PC-9 (cell line): ENCODE data around the gene FURIN. TPM values are rescaled to one million over a fixed set of nuclear protein-coding genes. Genes with fewer than 3 reads are reported as not detected.
"Not testable (repeated sequence)": the region's sequence is repeated elsewhere in the genome, so short reads cannot be mapped to it uniquely, and the experiment has no call there.

ENCODE experiments used
- BruUV-seq: library from RNA; stranded (reverse); fragments of 400-500 nt; replicated peaks from 2 replicates; lab custom pipeline; 2021; lab: Mats Ljungman, UMichigan
- CTCF ChIA-PET: fragments of 300-600 bp; sonication (Branson Sonifier 250); formaldehyde crosslinking; loops from one replicate; lab custom pipeline; 2022; ENCODE audit warnings: antibody characterized with exemption; lab: Charles Lee
- POLR2A ChIA-PET: fragments of 300-600 bp; sonication (Branson Sonifier 250); formaldehyde crosslinking; loops from one replicate; lab custom pipeline; 2022; ENCODE audit warnings: antibody characterized with exemption; ENCODE audit not compliant: unreplicated experiment; lab: Charles Lee
- DNase-seq, 2 experiments: peaks; one replicate each; pipeline versions ENCODE4 v3.0.0 to v3.0.0-alpha.2; 2015 to 2022; ENCODE audit warnings: mixed read lengths in 1 of 2
- H2AFZ ChIP-seq: fragments of 200-600 bp; sonication (generic); 2 replicates; pipeline ENCODE4 v1.8.1; 2017; ENCODE audit warnings: antibody characterized with exemption
- H3F3A ChIP-seq: fragments of 200-600 bp; sonication (generic); 2 replicates; pipeline ENCODE4 v1.8.1; 2017; ENCODE audit warnings: antibody characterized with exemption, mild to moderate bottlenecking, low read depth; ENCODE audit not compliant: insufficient read depth
- H3K27ac ChIP-seq: fragments of 200-600 bp; sonication (generic); 2 replicates; pipeline ENCODE4 v1.6.1; 2016; ENCODE audit warnings: mixed run types
- H3K27me3 ChIP-seq: fragments of 200-600 bp; sonication (generic); 2 replicates; pipeline ENCODE4 v1.6.1; 2016; ENCODE audit warnings: low read depth, mixed run types; ENCODE audit not compliant: insufficient read depth
- H3K36me3 ChIP-seq: fragments of 200-600 bp; sonication (generic); 2 replicates; pipeline ENCODE4 v1.6.1; 2016; ENCODE audit warnings: low read depth, mixed run types
- H3K4me1 ChIP-seq: fragments of 200-600 bp; sonication (generic); replicated peaks from 2 replicates; pipeline ENCODE4 v1.6.1; 2016; ENCODE audit warnings: mixed run types; ENCODE audit not compliant: insufficient read depth
- H3K4me2 ChIP-seq: fragments of 200-600 bp; sonication (generic); 2 replicates; pipeline ENCODE4 v1.6.1; 2017; ENCODE audit warnings: mixed run types
- H3K4me3 ChIP-seq: fragments of 200-600 bp; sonication (generic); 2 replicates; pipeline ENCODE4 v1.6.1; 2016; ENCODE audit warnings: mixed run types
- H3K79me2 ChIP-seq: fragments of 200-600 bp; sonication (generic); 2 replicates; pipeline ENCODE4 v1.6.1; 2017; ENCODE audit warnings: low read depth, mixed run types
- H3K9me2 ChIP-seq: fragments of 200-600 bp; sonication (generic); 2 replicates; pipeline ENCODE4 v1.8.1; 2017; ENCODE audit warnings: mild to moderate bottlenecking; ENCODE audit not compliant: insufficient read depth
- H3K9me3 ChIP-seq: fragments of 200-600 bp; sonication (generic); 2 replicates; pipeline ENCODE4 v1.8.1; 2016; ENCODE audit warnings: low read depth; ENCODE audit not compliant: insufficient read depth
- H4K20me1 ChIP-seq: fragments of 200-600 bp; sonication (generic); 2 replicates; pipeline ENCODE4 v1.8.1; 2017; ENCODE audit not compliant: insufficient read depth
- CTCF ChIP-seq: fragments of 200-600 bp; sonication (generic); conservative IDR thresholded peaks from 2 replicates; pipeline ENCODE4 v1.6.1; 2017; ENCODE audit warnings: mixed run types, antibody characterized with exemption, mild to moderate bottlenecking, moderate library complexity
- EZH2 ChIP-seq: fragments of 200-600 bp; sonication (generic); IDR thresholded peaks from 2 replicates; pipeline ENCODE4 v1.8.0; 2017; ENCODE audit warnings: antibody characterized with exemption, low read depth
- intact Hi-C: fragments of 100-400 bp; cut with micrococcal nuclease; formaldehyde crosslinking; loops from one replicate; pipeline ENCODE4 v1.10.0; 2022; ENCODE audit not compliant: unreplicated experiment
- total RNA-seq: library from RNA; stranded (reverse); gene quantifications from 2 replicates; pipeline ENCODE4 v1.2.3, GENCODE V29; 2021

The FURIN gene
- total RNA-seq, 1 experiment from 2014 or later = 50.4 TPM

- Histone ChIP-seq H3K9me2 (no peaks in the 10 kb centered on the region), H3K9me3 (no peaks in the 10 kb centered on the region), H3K27ac (no peak overlapping the region), H3K4me1 (no peaks in the 10 kb centered on the region), H2AFZ (no peak overlapping the region), H3F3A (no peaks in the 10 kb centered on the region), H3K4me3 (no peak overlapping the region), H3K4me2 (no peak overlapping the region), H4K20me1 (no peaks in the 10 kb centered on the region), H3K36me3 (no peaks in the 10 kb centered on the region), H3K79me2 (no peaks in the 10 kb centered on the region), H3K27me3 (no peaks in the 10 kb centered on the region)
- ChIA-PET CTCF (interaction anchor here (0.6 to 0.7 kb wide), 2 partner anchors 9 to 11 kb away, joined by 3 to 7 read pairs; no protein-coding TSS in a partner anchor), POLR2A (no interaction called here)
- BruUV-seq = no TSS peak
- intact Hi-C loops = no loop called here
- no peak for DNase-seq
- TF ChIP-seq EZH2 (no peak), CTCF (no peak)
Observed at GRCh38 chr15:90918835-90919234, 50.4 kb downstream of the FURIN start.

GRCh38 chr15:90921887-90922286 is 53.5 kb downstream of the FURIN start:
- no peaks in the 10 kb centered on the region for H3F3A ChIP-seq
- no peaks in the 10 kb centered on the region for H4K20me1 ChIP-seq
- H3K9me2 ChIP-seq = no peaks in the 10 kb centered on the region
- H3K79me2 ChIP-seq = no peaks in the 10 kb centered on the region
- TF ChIP-seq EZH2 (no peak), CTCF (no peak)
- ChIA-PET POLR2A (no interaction called here), CTCF (interaction anchor here (0.7 kb wide), 1 partner anchor 10 kb away, joined by 3 read pairs; no protein-coding TSS in a partner anchor)
- H3K27ac ChIP-seq = no peak overlapping the region
- no peaks in the 10 kb centered on the region for H3K36me3 ChIP-seq
- intact Hi-C loops = no loop called here
- no peaks in the 10 kb centered on the region for H3K9me3 ChIP-seq
- no TSS peak for BruUV-seq
- no peaks in the 10 kb centered on the region for H3K27me3 ChIP-seq
- H3K4me1 ChIP-seq = no peaks in the 10 kb centered on the region
- DNase-seq = no peak
- no peak overlapping the region for H2AFZ ChIP-seq
- H3K4me3 ChIP-seq = no peak overlapping the region
- no peak overlapping the region for H3K4me2 ChIP-seq

DNA sequence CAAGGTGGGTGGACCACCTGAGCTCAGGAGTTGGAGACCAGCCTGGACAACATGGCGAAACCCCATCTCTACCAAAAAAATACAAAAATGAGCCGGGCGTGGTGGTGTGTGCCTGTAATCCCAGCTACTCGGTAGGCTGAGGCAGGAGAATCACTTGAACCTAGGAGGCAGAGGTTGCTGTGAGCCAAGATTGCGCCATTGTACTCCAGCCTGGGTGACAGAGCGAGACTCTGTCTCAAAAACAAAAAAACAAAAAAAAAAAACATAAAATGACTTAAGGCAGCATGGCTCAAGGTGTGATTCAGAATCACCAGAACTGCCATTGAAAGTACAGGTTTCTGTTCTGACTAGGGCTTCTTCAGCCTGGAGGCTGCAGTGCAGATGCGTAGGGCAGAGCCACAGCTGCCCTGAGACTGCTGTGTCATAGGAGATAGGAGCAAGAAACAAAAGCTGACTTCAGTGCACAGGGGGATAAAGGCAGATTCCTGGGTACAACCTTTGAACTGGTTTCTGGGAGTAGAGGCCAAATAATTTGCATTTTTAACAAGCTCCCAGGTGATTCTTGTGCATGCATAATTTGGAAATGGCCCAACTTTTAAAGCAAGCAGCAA is 54.4 kb downstream of the FURIN start:
- H3K4me3 ChIP-seq, H3K9me2 ChIP-seq, intact Hi-C loops, H3K27me3 ChIP-seq, DNase-seq, H3K36me3 ChIP-seq, BruUV-seq, H3K79me2 ChIP-seq, H3K4me1 ChIP-seq, POLR2A ChIA-PET, H2AFZ ChIP-seq, H4K20me1 ChIP-seq, CTCF ChIA-PET, H3F3A ChIP-seq, H3K9me3 ChIP-seq, H3K4me2 ChIP-seq, H3K27ac ChIP-seq: not testable (repeated sequence)

GRCh38 chr15:90924375-90924774 is 56.0 kb downstream of the FURIN start:
- BruUV-seq = no TSS peak
- no peak overlapping the region for H3K27ac ChIP-seq
- no peak for DNase-seq
- POLR2A ChIA-PET = no interaction called here
- H4K20me1 ChIP-seq = no peaks in the 10 kb centered on the region
- intact Hi-C loops = no loop called here
- H3K79me2 ChIP-seq = no peaks in the 10 kb centered on the region
- H3F3A ChIP-seq = no peaks in the 10 kb centered on the region; the same call in 1 of the 2 replicates
- no peak overlapping the region for H2AFZ ChIP-seq
- no peak overlapping the region for H3K4me3 ChIP-seq
- H3K4me2 ChIP-seq = no peak overlapping the region
- no peaks in the 10 kb centered on the region for H3K27me3 ChIP-seq
- no peaks in the 10 kb centered on the region for H3K9me2 ChIP-seq
- no peaks in the 10 kb centered on the region for H3K36me3 ChIP-seq
- TF ChIP-seq CTCF (no peak), EZH2 (no peak)
- H3K9me3 ChIP-seq = no peaks in the 10 kb centered on the region
- H3K4me1 ChIP-seq = peaks cover 10% of the 10 kb centered on the region
- CTCF ChIA-PET = no interaction called here

DNA sequence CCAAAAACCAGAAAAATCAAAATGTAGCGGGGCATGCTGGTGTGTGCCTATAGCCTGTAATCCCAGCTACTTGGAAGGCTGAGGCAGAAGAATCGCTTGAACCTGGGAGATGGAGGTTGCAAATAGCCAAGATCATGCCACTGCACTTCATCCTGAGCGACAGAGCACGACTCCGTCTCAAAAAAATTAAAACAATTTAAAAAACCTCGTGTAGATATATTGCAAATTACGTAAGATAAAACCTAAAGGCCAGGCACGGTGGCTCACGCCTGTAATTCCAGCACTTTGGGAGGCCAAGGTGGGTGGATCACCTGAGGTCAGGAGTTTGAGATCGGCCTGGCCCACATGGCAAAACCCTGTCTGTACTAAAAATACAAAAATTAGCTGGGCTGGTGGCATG is 58.4 kb downstream of the FURIN start:
- H3K36me3 ChIP-seq, H3K9me3 ChIP-seq, intact Hi-C loops, BruUV-seq, DNase-seq, POLR2A ChIA-PET, H3K79me2 ChIP-seq, H3K27me3 ChIP-seq, H2AFZ ChIP-seq, H3K4me3 ChIP-seq, H3K9me2 ChIP-seq, H3K4me2 ChIP-seq, H4K20me1 ChIP-seq, H3K27ac ChIP-seq, H3F3A ChIP-seq: not testable (repeated sequence)
- CTCF ChIA-PET = interaction anchor here (0.6 to 0.7 kb wide), 2 partner anchors 27 to 278 kb away, joined by 3 read pairs; no protein-coding TSS in a partner anchor
- H3K4me1 ChIP-seq = peaks cover 25% of the 10 kb centered on the region
